Osteoblast (primary cell): ENCODE measurements around the gene ZNF57. TPM values are rescaled to one million over a fixed set of nuclear protein-coding genes. Genes with fewer than 3 reads are reported as not detected.

Experiments used
- DNase-seq: peaks from one replicate; pipeline ENCODE4 v3.0.0; 2011; ENCODE audit warnings: low spot score, mixed read lengths; ENCODE audit not compliant: insufficient read length; ENCODE audit errors: missing footprints
- H2AFZ ChIP-seq: 2 replicates; pipeline ENCODE4 v1.6.0; 2011; ENCODE audit warnings: mild to moderate bottlenecking, low read length
- H3K27ac ChIP-seq: 2 replicates; pipeline ENCODE4 v1.5.1; 2011; ENCODE audit warnings: mild to moderate bottlenecking, low read depth, low read length, moderate library complexity
- H3K27me3 ChIP-seq: 2 replicates; pipeline ENCODE4 v1.6.0; 2012; ENCODE audit warnings: mild to moderate bottlenecking, control low read depth, inconsistent platforms, low read length, moderate library complexity; ENCODE audit not compliant: insufficient read depth
- H3K36me3 ChIP-seq: 2 replicates; pipeline ENCODE4 v1.5.1; 2011; ENCODE audit warnings: mild to moderate bottlenecking, low read length, control low read depth, moderate library complexity; ENCODE audit not compliant: insufficient read depth
- H3K4me1 ChIP-seq: 2 replicates; pipeline ENCODE4 v1.5.1; 2011; ENCODE audit warnings: mild to moderate bottlenecking, low read length, control low read depth, moderate library complexity; ENCODE audit not compliant: insufficient read depth
- H3K4me2 ChIP-seq: 2 replicates; pipeline ENCODE4 v1.6.0; 2011; ENCODE audit warnings: mild to moderate bottlenecking, low read length; ENCODE audit not compliant: insufficient read depth
- H3K4me3 ChIP-seq: fragments of 200-600 bp; sonication (generic); 3 replicates; pipeline ENCODE4 v1.5.1; 2012; ENCODE audit warnings: mild to moderate bottlenecking, low read length, inconsistent platforms; ENCODE audit not compliant: insufficient read depth
- H3K79me2 ChIP-seq: 2 replicates; pipeline ENCODE4 v1.6.0; 2012; ENCODE audit warnings: mild to moderate bottlenecking, low read length, control low read depth, inconsistent platforms; ENCODE audit not compliant: insufficient read depth
- H3K9me3 ChIP-seq: 2 replicates; pipeline ENCODE4 v1.5.1; 2011; ENCODE audit warnings: low read depth, low read length, control low read depth
- H4K20me1 ChIP-seq: 2 replicates; pipeline ENCODE4 v1.6.0; 2012; ENCODE audit warnings: mild to moderate bottlenecking, low read length, control low read depth; ENCODE audit not compliant: insufficient read depth
- CTCF ChIP-seq: IDR thresholded peaks from 2 replicates; pipeline ENCODE4 v1.5.1; 2011; ENCODE audit warnings: mild to moderate bottlenecking, low read depth, low read length, moderate library complexity; ENCODE audit errors: extremely low read depth
- total RNA-seq: library from RNA; depleted of rRNA; stranded (reverse); fragments of >200 nt; gene quantifications from 2 replicates; pipeline ENCODE4 v1.2.3, GENCODE V29; 2012

Gene ZNF57
- total RNA-seq, 1 donor: 5.4 TPM

- Histone ChIP-seq H3K36me3 (no peaks in the 10 kb centered on the region), H3K27me3 (no peaks in the 10 kb centered on the region), H3K9me3 (no peaks in the 10 kb centered on the region), H3K79me2 (no peaks in the 10 kb centered on the region), H3K4me3 (no peak overlapping the region), H4K20me1 (no peaks in the 10 kb centered on the region), H2AFZ (no peak overlapping the region), H3K4me1 (no peaks in the 10 kb centered on the region), H3K27ac (no peak overlapping the region), H3K4me2 (no peak overlapping the region)
- no peak for DNase-seq
- TF ChIP-seq CTCF: no peak
Measured at GRCh38 chr19:2967972-2968371, 67.2 kb downstream of the ZNF57 start.

Other genes starting within 250 kb of the ZNF57 start
- 0.29 and 0.72 TPM in 2 replicates for gene GNG7, start 198.2 kb upstream of the ZNF57 start, total RNA-seq
- 12.4 and 14.8 TPM in 2 replicates for gene DIRAS1, start 179.6 kb upstream of the ZNF57 start, total RNA-seq
- 33.0 and 33.7 TPM in 2 replicates for gene SLC39A3, start 160.9 kb upstream of the ZNF57 start, total RNA-seq
- gene SGTA, start 117.7 kb upstream of the ZNF57 start, total RNA-seq: 35.9 and 38.7 TPM in 2 replicates
- 45.6 and 49.5 TPM in 2 replicates for gene THOP1, start 115.4 kb upstream of the ZNF57 start, total RNA-seq
- gene ZNF554, start 81.1 kb upstream of the ZNF57 start, total RNA-seq: 5.6 and 5.8 TPM in 2 replicates
- gene ZNF555, start 59.5 kb upstream of the ZNF57 start, total RNA-seq: 6.2 and 8.0 TPM in 2 replicates
- gene ZNF556, start 33.6 kb upstream of the ZNF57 start, total RNA-seq: not detected in 2 replicates
- gene ZNF77, start 44.0 kb downstream of the ZNF57 start, total RNA-seq: 3.5 and 5.8 TPM in 2 replicates
- under 0.01 and 0.72 TPM in 2 replicates for gene TLE6, start 76.6 kb downstream of the ZNF57 start, total RNA-seq
- 2.4 and 5.1 TPM in 2 replicates for gene TLE2, start 128.4 kb downstream of the ZNF57 start, total RNA-seq
- gene TLE5, start 161.6 kb downstream of the ZNF57 start, total RNA-seq: 209 and 211 TPM in 2 replicates
- 73.7 and 74.2 TPM in 2 replicates for gene GNA11, start 193.4 kb downstream of the ZNF57 start, total RNA-seq
- 0.36 TPM in 1 of 2 replicates, not detected in the other for gene GNA15, start 235.1 kb downstream of the ZNF57 start, total RNA-seq